ENCODE results near the gene ACSBG1.
"Not testable (repeated sequence)": the region's sequence is repeated elsewhere in the genome, so short reads cannot be mapped to it uniquely, and the experiment has no call there.

Gene ACSBG1

GRCh38 chr15:78155355-78155939 is 78.9 kb downstream of the ACSBG1 start:
- no peak overlapping the region for H3K4me3 ChIP-seq (ENCODE audit: low read length)
- DNase-seq (ENCODE audit: low read depth) = no peak
- no peak for TF ChIP-seq CTCF (conservative IDR thresholded peaks at IDR 0.05; ENCODE audit: low read depth, low read length)

DNA sequence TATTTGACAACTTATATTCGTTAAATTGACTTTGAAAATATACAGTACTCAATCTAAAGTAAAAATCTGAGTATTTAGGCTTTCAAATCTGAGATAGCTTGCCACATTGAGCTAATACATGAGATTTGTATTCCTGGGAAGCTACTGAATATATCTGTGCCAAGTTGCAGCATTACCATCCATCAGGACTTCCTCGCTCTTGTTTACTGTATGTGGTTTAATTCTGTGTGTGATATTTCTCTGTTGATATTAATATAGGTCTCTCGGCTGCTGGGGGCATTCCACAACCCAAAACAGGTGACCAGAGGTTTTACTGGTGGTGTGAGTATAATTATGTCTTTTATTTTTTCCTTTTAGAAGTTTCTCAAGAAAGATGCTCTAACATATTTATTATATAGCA is 79.4 kb downstream of the ACSBG1 start:
- DNase-seq (ENCODE audit: low read depth) = no peak
- TF ChIP-seq CTCF (conservative IDR thresholded peaks at IDR 0.05; ENCODE audit: low read depth, low read length) = no peak
- H3K4me3 ChIP-seq (ENCODE audit: low read length) = no peak overlapping the region

- H3K4me3 ChIP-seq (ENCODE audit: low read length); DNase-seq (ENCODE audit: low read depth): not testable (repeated sequence)
These were observed 83.3 kb downstream of the ACSBG1 start for GRCh38 chr15:78151075-78151474.

DNA sequence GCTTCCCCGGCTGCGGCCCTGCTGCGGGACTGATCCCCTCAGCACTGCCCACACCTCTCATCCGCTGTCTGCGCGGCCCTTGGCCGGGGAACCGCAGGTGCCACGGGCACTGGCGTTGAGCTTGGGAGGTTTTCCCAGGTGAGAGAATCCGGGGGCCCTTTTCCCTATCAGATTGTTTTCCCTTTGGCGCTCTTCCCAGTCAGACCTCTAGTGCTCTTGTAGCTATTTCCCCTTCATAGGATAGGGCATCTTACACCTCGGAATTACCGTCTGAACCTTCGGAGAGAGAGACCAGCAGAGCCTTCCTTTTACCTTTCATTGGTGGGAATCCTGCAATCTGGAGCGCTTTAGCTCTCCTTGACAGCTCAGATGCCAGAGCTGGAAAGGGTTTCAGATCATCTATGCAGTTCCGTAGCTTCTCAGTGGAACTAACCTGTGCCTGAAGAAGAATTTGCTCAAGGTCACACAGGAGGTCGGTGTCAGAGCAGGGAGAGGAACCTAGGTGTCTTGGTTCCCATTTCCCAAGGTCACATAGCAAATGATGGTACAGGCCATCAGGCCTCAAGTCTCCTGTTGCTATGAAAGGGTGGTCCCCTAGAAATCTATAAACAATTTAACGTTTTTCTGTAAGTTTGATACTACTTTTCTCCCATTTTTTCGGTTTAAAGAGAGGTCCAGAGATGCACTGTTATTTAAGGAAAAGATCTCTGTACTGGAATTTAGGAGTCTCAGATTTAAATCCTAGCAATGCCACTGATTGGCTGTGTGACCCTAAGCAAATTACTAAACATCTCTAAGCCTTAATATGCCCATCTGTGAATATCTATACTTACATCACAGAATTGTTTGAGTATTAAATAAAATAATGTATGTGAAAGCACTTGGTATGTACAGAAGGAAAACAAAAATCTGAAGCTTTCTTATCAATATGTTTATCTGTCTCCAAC is 84.3 kb downstream of the ACSBG1 start:
- H3K4me3 ChIP-seq (ENCODE audit: low read length) = peak overlapping the region; percentile 80
- no peak for TF ChIP-seq CTCF (conservative IDR thresholded peaks at IDR 0.05; ENCODE audit: low read depth, low read length)

GRCh38 chr15:78149068-78149804 is 85.1 kb downstream of the ACSBG1 start, which contains the start of gene IDH3A:
Gene IDH3A, plus strand, starts transcription at chr15:78149362. Its CDS starts 42 bp downstream, at chr15:78149404.
- peak within 1 kb of the TSS; percentile 80 for H3K4me3 ChIP-seq (ENCODE audit: low read length)
- no peak for TF ChIP-seq CTCF (conservative IDR thresholded peaks at IDR 0.05; ENCODE audit: low read depth, low read length)
- peak; percentile 70 for DNase-seq (ENCODE audit: low read depth)

More for the DNA sequence above, 84.3 kb downstream of the ACSBG1 start:
- DNase-seq (ENCODE audit: low read depth) = no peak

DNA sequence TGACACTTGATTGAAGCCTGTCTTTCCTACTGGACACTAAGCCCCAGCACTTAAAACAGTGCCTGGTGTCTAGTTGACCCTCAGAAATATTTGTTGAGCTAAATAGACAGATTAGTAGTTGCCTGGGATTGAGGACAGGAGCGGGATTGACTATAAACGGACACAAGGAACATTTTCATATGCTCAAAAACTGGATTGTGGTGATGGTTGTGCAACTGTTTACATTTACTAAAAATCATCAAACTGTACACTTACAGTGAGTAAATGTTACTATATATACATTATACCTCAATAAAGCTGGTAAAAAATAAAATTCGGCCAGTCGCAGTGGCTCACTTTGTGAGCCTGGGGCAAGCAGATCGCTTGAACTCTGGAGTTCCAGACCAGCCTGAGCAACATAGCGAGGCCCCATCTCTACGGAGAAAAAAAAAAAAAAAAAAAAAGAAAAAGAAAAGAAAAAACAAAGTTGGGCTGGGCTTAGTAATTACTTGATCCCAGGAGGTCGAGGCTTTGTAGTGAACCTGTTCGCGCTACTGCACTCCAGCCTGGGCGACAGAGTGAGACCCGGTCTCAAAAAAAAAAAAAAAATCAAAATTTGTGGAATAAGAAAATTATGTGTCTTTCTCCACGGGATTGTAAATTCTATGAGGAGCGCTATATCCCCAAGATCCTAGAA is 85.8 kb downstream of the ACSBG1 start:
- TF ChIP-seq CTCF (conservative IDR thresholded peaks at IDR 0.05; ENCODE audit: low read depth, low read length) = no peak
- H3K4me3 ChIP-seq (ENCODE audit: low read length) = peak overlapping the region; percentile 80
- no peak for DNase-seq (ENCODE audit: low read depth)

GRCh38 chr15:78147566-78147965 is 86.8 kb downstream of the ACSBG1 start:
- DNase-seq (ENCODE audit: low read depth) = no peak
- no peak for TF ChIP-seq CTCF (conservative IDR thresholded peaks at IDR 0.05; ENCODE audit: low read depth, low read length)

More at GRCh38 chr15:78147566-78147965, 86.8 kb downstream of the ACSBG1 start:
- no peak overlapping the region for H3K4me3 ChIP-seq (ENCODE audit: low read length)

Data from retinal pigment epithelial cell (primary cell).